Measurements from ENCODE around the gene JPT2. TPM values are rescaled to one million over a fixed set of nuclear protein-coding genes. Genes with fewer than 3 reads are reported as not detected.

Gene JPT2
- total and polyA plus RNA-seq, 2 experiments from 2014 or later = 43.8 to 139 TPM

DNA sequence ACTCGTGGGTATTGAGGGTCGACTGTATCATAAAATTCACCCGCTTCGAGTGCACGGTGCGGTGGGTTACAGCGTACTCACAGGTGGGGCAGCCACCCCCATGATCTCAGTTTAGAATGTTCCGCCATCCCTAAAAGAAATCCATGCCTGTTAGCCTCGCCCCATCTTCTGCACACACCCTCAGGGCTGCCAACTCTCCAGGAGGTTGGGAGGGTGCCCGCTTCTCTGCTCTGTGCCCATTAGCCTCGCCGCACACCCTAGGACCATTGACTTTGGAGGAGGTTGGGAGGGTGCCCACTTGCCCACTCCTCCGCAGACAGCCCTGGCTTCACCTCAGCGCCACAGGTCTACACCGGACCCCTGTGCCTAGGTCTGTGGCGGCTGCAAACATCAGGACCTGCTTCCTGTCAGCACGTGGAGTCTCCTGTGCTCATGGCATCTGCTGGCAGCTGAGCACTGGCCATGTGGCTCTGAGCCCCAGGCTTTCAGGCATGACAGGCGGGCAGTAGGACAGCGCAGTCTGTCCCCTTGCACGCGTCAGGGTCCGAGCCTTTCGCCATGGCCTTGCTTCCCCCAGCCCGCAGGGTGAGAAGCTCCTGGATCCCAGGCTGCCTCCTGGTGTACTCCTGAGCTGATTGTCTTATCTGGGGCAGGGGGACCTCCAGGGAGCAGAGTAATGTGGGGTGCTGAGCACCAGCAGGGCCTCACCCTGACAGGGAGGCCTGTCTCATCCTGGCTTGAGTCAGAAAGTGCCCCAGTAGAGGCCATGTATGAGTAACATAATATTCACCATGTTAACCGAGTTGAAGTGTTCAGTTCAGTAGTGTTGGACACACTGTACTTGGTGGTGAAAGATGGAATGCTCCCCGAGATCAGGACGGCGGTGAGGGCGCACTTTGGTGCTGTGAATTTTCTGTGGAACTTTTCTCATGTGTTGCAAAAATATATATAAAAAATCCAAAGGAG lies 71.4 kb downstream of the JPT2 start:
- Mint-ChIP-seq H3K36me3 (ENCODE audit: low read depth) (peaks cover 26% of the 10 kb centered on the region), H3K4me3 (no peak overlapping the region), H3K4me1 (no peaks in the 10 kb centered on the region), H3K27ac (no peak overlapping the region), H3K27me3 (ENCODE audit: insufficient read depth, low read depth, poor library complexity) (peaks cover 11% of the 10 kb centered on the region), H3K9me3 (no peaks in the 10 kb centered on the region)
- Histone ChIP-seq H3K36me3 (ENCODE audit: insufficient read depth) (no peaks in the 10 kb centered on the region; the same call in 1 of the 2 replicates), H3K4me1 (ENCODE audit: insufficient read depth) (no peaks in the 10 kb centered on the region), H4K20me1 (replicated peaks; ENCODE audit: insufficient read depth) (no peaks in the 10 kb centered on the region), H3K9me2 (ENCODE audit: insufficient read depth) (no peaks in the 10 kb centered on the region), H3K27me3 (ENCODE audit: insufficient read depth) (no peaks in the 10 kb centered on the region), H2AFZ (no peak overlapping the region), H3F3A (replicated peaks; ENCODE audit: low read depth) (no peaks in the 10 kb centered on the region), H3K4me3 (no peak overlapping the region), H3K27ac (ENCODE audit: low read depth) (no peak overlapping the region), H3K79me2 (replicated peaks; ENCODE audit: insufficient read depth) (no peaks in the 10 kb centered on the region), H3K4me2 (no peak overlapping the region)
- ATAC-seq = no peak
- DNase-seq (ENCODE audit: low spot score) = no peak
- TF ChIP-seq, protein P1, sequence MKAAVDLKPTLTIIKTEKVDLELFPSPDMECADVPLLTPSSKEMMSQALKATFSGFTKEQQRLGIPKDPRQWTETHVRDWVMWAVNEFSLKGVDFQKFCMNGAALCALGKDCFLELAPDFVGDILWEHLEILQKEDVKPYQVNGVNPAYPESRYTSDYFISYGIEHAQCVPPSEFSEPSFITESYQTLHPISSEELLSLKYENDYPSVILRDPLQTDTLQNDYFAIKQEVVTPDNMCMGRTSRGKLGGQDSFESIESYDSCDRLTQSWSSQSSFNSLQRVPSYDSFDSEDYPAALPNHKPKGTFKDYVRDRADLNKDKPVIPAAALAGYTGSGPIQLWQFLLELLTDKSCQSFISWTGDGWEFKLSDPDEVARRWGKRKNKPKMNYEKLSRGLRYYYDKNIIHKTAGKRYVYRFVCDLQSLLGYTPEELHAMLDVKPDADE (IDR thresholded peaks at IDR 0.05) = no peak
- TF ChIP-seq POLR2AphosphoS5 (IDR thresholded peaks at IDR 0.05; ENCODE audit: low read depth) (no peak), STAT1 (IDR thresholded peaks at IDR 0.05; ENCODE audit: unreplicated experiment) (no peak), ZNF331 (CRISPR knock-in tag; IDR thresholded peaks at IDR 0.05; ENCODE audit: low read depth) (no peak), EZH2 (IDR thresholded peaks at IDR 0.05; ENCODE audit: low read depth, unreplicated experiment) (no peak), CREB1 (CRISPR knock-in tag; IDR thresholded peaks at IDR 0.05; ENCODE audit: low read depth) (no peak), EZH2phosphoT487 (IDR thresholded peaks at IDR 0.05; ENCODE audit: unreplicated experiment) (no peak), JUNB (IDR thresholded peaks at IDR 0.05; ENCODE audit: unreplicated experiment) (no peak), NANOG (IDR thresholded peaks at IDR 0.05; ENCODE audit: borderline replicate concordance) (no peak), ZNF114 (CRISPR knock-in tag; IDR thresholded peaks at IDR 0.05) (no peak)
- TF ChIP-seq, protein P2, sequence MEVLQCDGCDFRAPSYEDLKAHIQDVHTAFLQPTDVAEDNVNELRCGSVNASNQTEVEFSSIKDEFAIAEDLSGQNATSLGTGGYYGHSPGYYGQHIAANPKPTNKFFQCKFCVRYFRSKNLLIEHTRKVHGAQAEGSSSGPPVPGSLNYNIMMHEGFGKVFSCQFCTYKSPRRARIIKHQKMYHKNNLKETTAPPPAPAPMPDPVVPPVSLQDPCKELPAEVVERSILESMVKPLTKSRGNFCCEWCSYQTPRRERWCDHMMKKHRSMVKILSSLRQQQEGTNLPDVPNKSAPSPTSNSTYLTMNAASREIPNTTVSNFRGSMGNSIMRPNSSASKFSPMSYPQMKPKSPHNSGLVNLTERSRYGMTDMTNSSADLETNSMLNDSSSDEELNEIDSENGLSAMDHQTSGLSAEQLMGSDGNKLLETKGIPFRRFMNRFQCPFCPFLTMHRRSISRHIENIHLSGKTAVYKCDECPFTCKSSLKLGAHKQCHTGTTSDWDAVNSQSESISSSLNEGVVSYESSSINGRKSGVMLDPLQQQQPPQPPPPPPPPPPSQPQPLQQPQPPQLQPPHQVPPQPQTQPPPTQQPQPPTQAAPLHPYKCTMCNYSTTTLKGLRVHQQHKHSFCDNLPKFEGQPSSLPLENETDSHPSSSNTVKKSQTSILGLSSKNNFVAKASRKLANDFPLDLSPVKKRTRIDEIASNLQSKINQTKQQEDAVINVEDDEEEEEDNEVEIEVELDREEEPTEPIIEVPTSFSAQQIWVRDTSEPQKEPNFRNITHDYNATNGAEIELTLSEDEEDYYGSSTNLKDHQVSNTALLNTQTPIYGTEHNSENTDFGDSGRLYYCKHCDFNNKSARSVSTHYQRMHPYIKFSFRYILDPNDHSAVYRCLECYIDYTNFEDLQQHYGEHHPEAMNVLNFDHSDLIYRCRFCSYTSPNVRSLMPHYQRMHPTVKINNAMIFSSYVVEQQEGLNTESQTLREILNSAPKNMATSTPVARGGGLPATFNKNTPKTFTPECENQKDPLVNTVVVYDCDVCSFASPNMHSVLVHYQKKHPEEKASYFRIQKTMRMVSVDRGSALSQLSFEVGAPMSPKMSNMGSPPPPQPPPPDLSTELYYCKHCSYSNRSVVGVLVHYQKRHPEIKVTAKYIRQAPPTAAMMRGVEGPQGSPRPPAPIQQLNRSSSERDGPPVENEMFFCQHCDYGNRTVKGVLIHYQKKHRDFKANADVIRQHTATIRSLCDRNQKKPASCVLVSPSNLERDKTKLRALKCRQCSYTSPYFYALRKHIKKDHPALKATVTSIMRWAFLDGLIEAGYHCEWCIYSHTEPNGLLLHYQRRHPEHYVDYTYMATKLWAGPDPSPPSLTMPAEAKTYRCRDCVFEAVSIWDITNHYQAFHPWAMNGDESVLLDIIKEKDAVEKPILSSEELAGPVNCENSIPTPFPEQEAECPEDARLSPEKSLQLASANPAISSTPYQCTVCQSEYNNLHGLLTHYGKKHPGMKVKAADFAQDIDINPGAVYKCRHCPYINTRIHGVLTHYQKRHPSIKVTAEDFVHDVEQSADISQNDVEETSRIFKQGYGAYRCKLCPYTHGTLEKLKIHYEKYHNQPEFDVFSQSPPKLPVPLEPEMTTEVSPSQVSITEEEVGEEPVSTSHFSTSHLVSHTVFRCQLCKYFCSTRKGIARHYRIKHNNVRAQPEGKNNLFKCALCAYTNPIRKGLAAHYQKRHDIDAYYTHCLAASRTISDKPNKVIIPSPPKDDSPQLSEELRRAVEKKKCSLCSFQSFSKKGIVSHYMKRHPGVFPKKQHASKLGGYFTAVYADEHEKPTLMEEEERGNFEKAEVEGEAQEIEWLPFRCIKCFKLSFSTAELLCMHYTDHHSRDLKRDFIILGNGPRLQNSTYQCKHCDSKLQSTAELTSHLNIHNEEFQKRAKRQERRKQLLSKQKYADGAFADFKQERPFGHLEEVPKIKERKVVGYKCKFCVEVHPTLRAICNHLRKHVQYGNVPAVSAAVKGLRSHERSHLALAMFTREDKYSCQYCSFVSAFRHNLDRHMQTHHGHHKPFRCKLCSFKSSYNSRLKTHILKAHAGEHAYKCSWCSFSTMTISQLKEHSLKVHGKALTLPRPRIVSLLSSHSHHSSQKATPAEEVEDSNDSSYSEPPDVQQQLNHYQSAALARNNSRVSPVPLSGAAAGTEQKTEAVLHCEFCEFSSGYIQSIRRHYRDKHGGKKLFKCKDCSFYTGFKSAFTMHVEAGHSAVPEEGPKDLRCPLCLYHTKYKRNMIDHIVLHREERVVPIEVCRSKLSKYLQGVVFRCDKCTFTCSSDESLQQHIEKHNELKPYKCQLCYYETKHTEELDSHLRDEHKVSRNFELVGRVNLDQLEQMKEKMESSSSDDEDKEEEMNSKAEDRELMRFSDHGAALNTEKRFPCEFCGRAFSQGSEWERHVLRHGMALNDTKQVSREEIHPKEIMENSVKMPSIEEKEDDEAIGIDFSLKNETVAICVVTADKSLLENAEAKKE (CRISPR knock-in tag; IDR thresholded peaks at IDR 0.05) = no peak
- TF ChIP-seq, protein P3, sequence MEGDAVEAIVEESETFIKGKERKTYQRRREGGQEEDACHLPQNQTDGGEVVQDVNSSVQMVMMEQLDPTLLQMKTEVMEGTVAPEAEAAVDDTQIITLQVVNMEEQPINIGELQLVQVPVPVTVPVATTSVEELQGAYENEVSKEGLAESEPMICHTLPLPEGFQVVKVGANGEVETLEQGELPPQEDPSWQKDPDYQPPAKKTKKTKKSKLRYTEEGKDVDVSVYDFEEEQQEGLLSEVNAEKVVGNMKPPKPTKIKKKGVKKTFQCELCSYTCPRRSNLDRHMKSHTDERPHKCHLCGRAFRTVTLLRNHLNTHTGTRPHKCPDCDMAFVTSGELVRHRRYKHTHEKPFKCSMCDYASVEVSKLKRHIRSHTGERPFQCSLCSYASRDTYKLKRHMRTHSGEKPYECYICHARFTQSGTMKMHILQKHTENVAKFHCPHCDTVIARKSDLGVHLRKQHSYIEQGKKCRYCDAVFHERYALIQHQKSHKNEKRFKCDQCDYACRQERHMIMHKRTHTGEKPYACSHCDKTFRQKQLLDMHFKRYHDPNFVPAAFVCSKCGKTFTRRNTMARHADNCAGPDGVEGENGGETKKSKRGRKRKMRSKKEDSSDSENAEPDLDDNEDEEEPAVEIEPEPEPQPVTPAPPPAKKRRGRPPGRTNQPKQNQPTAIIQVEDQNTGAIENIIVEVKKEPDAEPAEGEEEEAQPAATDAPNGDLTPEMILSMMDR (conservative IDR thresholded peaks at IDR 0.05; ENCODE audit: low read depth in 2 of 2) = no peak
- TF ChIP-seq, protein P4, sequence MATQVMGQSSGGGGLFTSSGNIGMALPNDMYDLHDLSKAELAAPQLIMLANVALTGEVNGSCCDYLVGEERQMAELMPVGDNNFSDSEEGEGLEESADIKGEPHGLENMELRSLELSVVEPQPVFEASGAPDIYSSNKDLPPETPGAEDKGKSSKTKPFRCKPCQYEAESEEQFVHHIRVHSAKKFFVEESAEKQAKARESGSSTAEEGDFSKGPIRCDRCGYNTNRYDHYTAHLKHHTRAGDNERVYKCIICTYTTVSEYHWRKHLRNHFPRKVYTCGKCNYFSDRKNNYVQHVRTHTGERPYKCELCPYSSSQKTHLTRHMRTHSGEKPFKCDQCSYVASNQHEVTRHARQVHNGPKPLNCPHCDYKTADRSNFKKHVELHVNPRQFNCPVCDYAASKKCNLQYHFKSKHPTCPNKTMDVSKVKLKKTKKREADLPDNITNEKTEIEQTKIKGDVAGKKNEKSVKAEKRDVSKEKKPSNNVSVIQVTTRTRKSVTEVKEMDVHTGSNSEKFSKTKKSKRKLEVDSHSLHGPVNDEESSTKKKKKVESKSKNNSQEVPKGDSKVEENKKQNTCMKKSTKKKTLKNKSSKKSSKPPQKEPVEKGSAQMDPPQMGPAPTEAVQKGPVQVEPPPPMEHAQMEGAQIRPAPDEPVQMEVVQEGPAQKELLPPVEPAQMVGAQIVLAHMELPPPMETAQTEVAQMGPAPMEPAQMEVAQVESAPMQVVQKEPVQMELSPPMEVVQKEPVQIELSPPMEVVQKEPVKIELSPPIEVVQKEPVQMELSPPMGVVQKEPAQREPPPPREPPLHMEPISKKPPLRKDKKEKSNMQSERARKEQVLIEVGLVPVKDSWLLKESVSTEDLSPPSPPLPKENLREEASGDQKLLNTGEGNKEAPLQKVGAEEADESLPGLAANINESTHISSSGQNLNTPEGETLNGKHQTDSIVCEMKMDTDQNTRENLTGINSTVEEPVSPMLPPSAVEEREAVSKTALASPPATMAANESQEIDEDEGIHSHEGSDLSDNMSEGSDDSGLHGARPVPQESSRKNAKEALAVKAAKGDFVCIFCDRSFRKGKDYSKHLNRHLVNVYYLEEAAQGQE (IDR thresholded peaks at IDR 0.05; ENCODE audit: unreplicated experiment) = no peak
